Thymus (tissue), 11 donors: ENCODE results near the gene MORN3. TPM values are rescaled to one million over a fixed set of nuclear protein-coding genes. Genes with fewer than 3 reads are reported as not detected.
A peak's percentile ranks its signal among the peaks of the same experiment; 100 is the strongest.

ENCODE experiments used
- DNase-seq, 9 donors: peaks; one replicate each; pipeline ENCODE4 v3.0.0-alpha.2; 2013; ENCODE audit warnings: low spot score in 9 of 9, low read depth in 6 of 9, missing footprints in 1 of 9
- H3K27ac ChIP-seq, 2 donors: one replicate each; pipeline ENCODE4 v1.5.1; 2013; ENCODE audit warnings: control low read depth in 1 of 2, low read depth in 1 of 2, low read length in 1 of 2, mild to moderate bottlenecking in 1 of 2, moderate library complexity in 1 of 2
- H3K27me3 ChIP-seq, 2 donors: one replicate each; pipeline ENCODE4 v1.5.1; 2013; ENCODE audit warnings: low read length in 1 of 2; ENCODE audit not compliant: control insufficient read depth in 2 of 2, insufficient read depth in 1 of 2
- H3K36me3 ChIP-seq, 2 donors: one replicate each; pipeline ENCODE4 v1.5.1; 2013; ENCODE audit warnings: low read length in 1 of 2, mild to moderate bottlenecking in 1 of 2, moderate library complexity in 1 of 2; ENCODE audit not compliant: control insufficient read depth in 2 of 2, insufficient read depth in 2 of 2
- H3K4me1 ChIP-seq, 2 donors: one replicate each; pipeline ENCODE4 v1.5.1; 2013; ENCODE audit warnings: low read length in 2 of 2; ENCODE audit not compliant: control insufficient read depth in 2 of 2, insufficient read depth in 2 of 2
- H3K4me3 ChIP-seq, 2 donors: one replicate each; pipeline ENCODE4 v1.5.1; 2013; ENCODE audit warnings: low read length in 2 of 2, control low read depth in 1 of 2, mild to moderate bottlenecking in 1 of 2
- H3K9me3 ChIP-seq, 2 donors: one replicate each; pipeline ENCODE4 v1.5.1; 2013; ENCODE audit warnings: low read length in 1 of 2, mild to moderate bottlenecking in 1 of 2; ENCODE audit not compliant: control insufficient read depth in 2 of 2, insufficient read depth in 1 of 2
- WGBS: extraction: QIAGEN DNeasy Blood & Tissue Kit; methylation state at CpG from one replicate; pipeline ENCODE4 v1.1.7; 2013; 5-methylcytosine and 5-hydroxymethylcytosine counted together
- polyA plus RNA-seq: library from polyadenylated mRNA; stranded (reverse); fragments of 200-250 nt; gene quantifications from one replicate; pipeline ENCODE4 v1.2.3, GENCODE V29; 2013
- total RNA-seq: library from RNA; stranded (reverse); fragments of 120-200 nt; gene quantifications from one replicate; pipeline ENCODE4 v1.2.4, GENCODE V29; 2013
- donor health status: healthy.

Gene MORN3
- total and polyA plus RNA-seq, 2 donors, result 3.1 to 4.9 TPM

DNA sequence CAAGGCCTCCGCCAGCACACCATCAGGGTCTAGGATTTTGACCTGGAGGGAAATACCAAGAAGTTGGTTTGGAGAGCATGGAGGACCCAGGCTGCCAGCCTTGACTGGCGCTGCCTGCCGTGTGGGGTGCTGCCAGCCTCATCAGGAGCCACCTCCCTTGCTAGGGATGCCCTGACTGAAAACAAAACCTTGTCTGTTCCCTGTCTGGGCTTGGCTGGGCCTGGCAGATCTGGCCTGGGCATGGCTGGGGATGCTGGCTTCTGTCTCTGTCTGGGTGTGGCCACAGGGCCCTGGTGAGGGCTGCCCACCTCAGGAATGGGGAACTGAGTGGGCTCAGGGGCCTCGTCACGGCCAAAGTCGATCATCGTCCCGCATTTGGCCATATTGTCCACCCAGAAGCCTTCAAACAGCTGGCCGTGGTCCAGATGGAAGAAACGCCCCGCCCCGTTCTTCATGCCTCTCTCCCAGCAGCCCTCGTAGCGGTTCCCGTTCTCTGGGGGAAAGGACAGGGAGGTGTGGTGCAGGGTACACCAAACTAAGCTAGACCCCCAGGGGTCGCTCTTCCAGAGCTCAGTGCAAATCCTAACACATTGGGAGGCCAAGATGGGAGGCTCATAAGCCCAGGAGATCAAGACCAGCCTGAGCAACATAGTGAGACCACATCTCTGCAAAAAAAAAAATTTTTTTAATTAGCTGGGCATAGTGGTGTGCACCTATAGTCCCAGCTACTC, 16.5 kb downstream of the MORN3 start:
- DNase-seq, result no peak
- H3K9me3 ChIP-seq, result no peaks in the 10 kb centered on the region
- H3K27ac ChIP-seq, result no peak overlapping the region
- H3K36me3 ChIP-seq, result peaks cover 7 to 9% of the 10 kb centered on the region in 2 donors
- 93% methylated on average over 16 of the region's 16 CpGs for WGBS
- no peak overlapping the region for H3K4me3 ChIP-seq
- no peaks in the 10 kb centered on the region for H3K27me3 ChIP-seq
- peaks cover 6 to 51% of the 10 kb centered on the region in 2 donors for H3K4me1 ChIP-seq

- Histone ChIP-seq H3K27me3 (no peaks in the 10 kb centered on the region), H3K4me1 (peaks cover 6 to 39% of the 10 kb centered on the region in 2 donors), H3K36me3 (peaks cover 7 to 9% of the 10 kb centered on the region in 2 donors), H3K27ac (no peak overlapping the region), H3K4me3 (no peak overlapping the region), H3K9me3 (no peaks in the 10 kb centered on the region)
- WGBS, result 95% methylated on average over 8 of the region's 8 CpGs
- no peak for DNase-seq
Measured at GRCh38 chr12:121651320-121651719, 18.1 kb downstream of the MORN3 start.

DNA sequence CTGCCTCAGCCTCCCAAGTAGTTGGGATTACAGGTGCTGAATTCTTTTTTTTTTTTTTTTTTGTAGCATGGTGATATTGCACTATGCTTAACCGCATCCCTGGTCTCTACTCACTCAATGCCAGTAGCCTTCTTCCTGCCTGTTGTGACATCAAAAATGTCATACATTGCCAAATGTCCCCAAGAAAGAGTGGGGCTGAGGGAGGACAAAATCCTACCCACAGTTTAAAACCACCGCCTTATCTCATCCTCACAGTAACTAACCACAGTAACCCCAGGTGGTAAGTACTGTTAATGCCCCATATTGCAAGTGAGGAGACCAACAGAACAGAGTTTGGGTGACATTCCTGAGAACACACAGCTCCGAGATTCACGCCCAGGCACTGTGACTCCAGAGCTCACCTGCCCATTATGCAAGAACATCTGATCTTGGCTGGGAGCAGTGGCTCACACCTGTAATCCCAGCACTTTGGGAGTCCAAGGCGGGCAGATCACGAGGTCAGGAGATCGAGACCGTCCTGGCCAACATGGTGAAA, 19.6 kb downstream of the MORN3 start:
- Histone ChIP-seq H3K9me3 (no peaks in the 10 kb centered on the region), H3K4me1 (peaks cover 6 to 39% of the 10 kb centered on the region in 2 donors), H3K36me3 (peaks cover 9 to 11% of the 10 kb centered on the region in 2 donors), H3K27me3 (no peaks in the 10 kb centered on the region), H3K4me3 (no peak overlapping the region), H3K27ac (peak overlapping the region in 1 of 2 donors; percentile 34)
- DNase-seq, result peak in 1 of 9 donors; percentile 72
- 25% methylated on average over 8 of the region's 8 CpGs for WGBS

GRCh38 chr12:121649322-121649721, 20.1 kb downstream of the MORN3 start:
- peaks cover 11% of the 10 kb centered on the region in 2 donors for H3K36me3 ChIP-seq
- H3K4me3 ChIP-seq, result no peak overlapping the region
- WGBS, result 72% methylated on average over 5 of the region's 5 CpGs
- DNase-seq, result no peak
- H3K4me1 ChIP-seq, result peaks cover 6 to 39% of the 10 kb centered on the region in 2 donors
- no peaks in the 10 kb centered on the region for H3K27me3 ChIP-seq
- H3K9me3 ChIP-seq, result no peaks in the 10 kb centered on the region
- H3K27ac ChIP-seq, result peak overlapping the region in 1 of 2 donors; percentile 37

GRCh38 chr12:121648458-121649028, 20.9 kb downstream of the MORN3 start:
- no peak overlapping the region for H3K27ac ChIP-seq
- 98% methylated on average over 11 of the region's 11 CpGs for WGBS
- no peaks in the 10 kb centered on the region for H3K9me3 ChIP-seq
- peaks cover 6 to 39% of the 10 kb centered on the region in 2 donors for H3K4me1 ChIP-seq
- H3K36me3 ChIP-seq, result peaks cover 11% of the 10 kb centered on the region in 2 donors
- H3K4me3 ChIP-seq, result no peak overlapping the region
- H3K27me3 ChIP-seq, result no peaks in the 10 kb centered on the region
- DNase-seq, result no peak

DNA sequence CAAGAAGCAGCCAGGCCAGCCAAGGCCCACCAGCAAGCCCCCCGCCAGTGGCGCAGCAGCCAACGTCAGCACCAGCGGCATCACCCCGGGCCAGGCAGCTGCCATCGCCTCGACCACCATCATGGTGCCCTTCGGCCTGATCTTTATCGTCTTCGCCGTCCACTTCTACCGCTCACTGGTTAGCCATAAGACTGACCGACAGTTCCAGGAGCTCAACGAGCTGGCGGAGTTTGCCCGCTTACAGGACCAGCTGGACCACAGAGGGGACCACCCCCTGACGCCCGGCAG, 28.2 kb downstream of the MORN3 start:
- no peak for DNase-seq
- Histone ChIP-seq H3K4me1 (peaks cover 24 to 48% of the 10 kb centered on the region in 2 donors), H3K4me3 (no peak overlapping the region), H3K9me3 (peaks cover 1 to 6% of the 10 kb centered on the region in 2 donors), H3K27ac (peak overlapping the region in 1 of 2 donors; percentile 8), H3K36me3 (peaks cover 21 to 24% of the 10 kb centered on the region in 2 donors), H3K27me3 (no peaks in the 10 kb centered on the region)
- WGBS, result 98% methylated on average over 18 of the region's 18 CpGs

GRCh38 chr12:121638298-121639202, 30.9 kb downstream of the MORN3 start:
- Histone ChIP-seq H3K4me3 (no peak overlapping the region), H3K27me3 (no peaks in the 10 kb centered on the region), H3K36me3 (peaks cover 18 to 22% of the 10 kb centered on the region in 2 donors), H3K4me1 (peaks cover 24 to 57% of the 10 kb centered on the region in 2 donors), H3K9me3 (peaks cover 1 to 6% of the 10 kb centered on the region in 2 donors), H3K27ac (peak overlapping the region in 1 of 2 donors; percentile 96)
- WGBS, result 98% methylated on average over 14 of the region's 14 CpGs
- DNase-seq, result no peak

DNA sequence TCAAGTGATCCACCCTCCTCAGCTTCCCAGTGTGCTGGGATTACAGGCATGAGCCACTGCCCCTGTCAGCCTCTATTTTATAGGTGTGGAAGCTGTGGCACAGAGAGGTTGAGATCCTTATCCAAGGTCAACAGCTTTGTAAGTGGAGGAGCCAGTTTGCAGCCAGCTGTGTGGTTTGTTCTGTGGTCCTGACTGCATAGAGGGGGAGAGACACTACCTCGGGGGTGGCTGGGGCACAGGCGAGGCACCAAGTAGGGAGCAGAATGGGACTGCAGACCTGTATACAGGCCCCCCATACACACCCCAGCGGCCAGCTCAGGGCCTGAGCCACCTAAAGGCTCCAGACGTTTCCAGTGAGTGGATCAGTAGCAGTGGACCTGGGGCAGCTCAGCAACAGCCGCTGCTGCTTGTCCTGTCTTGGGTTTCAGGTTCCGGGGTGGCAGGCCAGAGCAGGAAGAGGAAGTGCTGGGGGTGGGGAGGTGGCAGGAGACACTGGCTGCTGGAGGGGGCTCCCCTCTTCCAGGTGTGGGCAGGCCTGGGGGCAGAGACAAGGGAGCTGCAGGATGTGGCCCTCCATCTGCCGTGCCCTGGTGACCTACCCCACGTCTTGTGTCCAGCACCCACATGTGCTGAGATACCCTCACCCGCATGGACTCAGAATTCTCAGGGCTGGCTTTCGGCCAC, 32.1 kb downstream of the MORN3 start:
- Histone ChIP-seq H3K27me3 (no peaks in the 10 kb centered on the region), H3K4me3 (peak overlapping the region; percentile 23 to 29), H3K27ac (peak overlapping the region; percentile 95 to 96), H3K36me3 (peaks cover 18 to 22% of the 10 kb centered on the region in 2 donors), H3K4me1 (peaks cover 24 to 67% of the 10 kb centered on the region in 2 donors), H3K9me3 (peaks cover 1 to 6% of the 10 kb centered on the region in 2 donors)
- 20% methylated on average over 10 of the region's 10 CpGs for WGBS
- peak in 5 of 9 donors; percentile 56 to 84 (median 66) for DNase-seq
